Left forelimb (tissue), 1 donor: ENCODE data around the gene CD58.
"Not testable (repeated sequence)": the region's sequence is repeated elsewhere in the genome, so short reads cannot be mapped to it uniquely, and the experiment has no call there.

Source experiments
- DNase-seq: peaks from one replicate; pipeline ENCODE4 v3.0.0-alpha.2; 2018; ENCODE audit warnings: low spot score

The CD58 gene

GRCh38 chr1:116593401-116593800 is 22.6 kb upstream of the CD58 start:
- DNase-seq = not testable (repeated sequence)

GRCh38 chr1:116591951-116592605 is 21.3 kb upstream of the CD58 start:
- not testable (repeated sequence) for DNase-seq

- DNase-seq = not testable (repeated sequence)
Observed at GRCh38 chr1:116591006-116591950, 20.5 kb upstream of the CD58 start.

- DNase-seq = not testable (repeated sequence)
Observed at GRCh38 chr1:116590359-116591005, 19.7 kb upstream of the CD58 start.

- not testable (repeated sequence) for DNase-seq
Observed at GRCh38 chr1:116589101-116589735, 18.4 kb upstream of the CD58 start.

GRCh38 chr1:116587501-116588227 is 16.8 kb upstream of the CD58 start:
- DNase-seq = no peak

- DNase-seq = no peak
Observed at GRCh38 chr1:116586741-116587143, 15.9 kb upstream of the CD58 start.

- DNase-seq = no peak
Observed at GRCh38 chr1:116585886-116586285, 15.1 kb upstream of the CD58 start.

- no peak for DNase-seq
Observed at GRCh38 chr1:116581323-116581885, 10.6 kb upstream of the CD58 start.

GRCh38 chr1:116580446-116581322 is 9.9 kb upstream of the CD58 start:
- DNase-seq = no peak

- DNase-seq = no peak
Observed at GRCh38 chr1:116579259-116579875, 8.5 kb upstream of the CD58 start.

- DNase-seq = no peak
Observed at GRCh38 chr1:116578581-116578980, 7.8 kb upstream of the CD58 start.

GRCh38 chr1:116577759-116578314 is 7.0 kb upstream of the CD58 start:
- DNase-seq = no peak

GRCh38 chr1:116574581-116575291 is 3.9 kb upstream of the CD58 start:
- peak; percentile 77 for DNase-seq

- no peak for DNase-seq
Observed at GRCh38 chr1:116573431-116574095, 2.7 kb upstream of the CD58 start.

GRCh38 chr1:116572771-116573430 is 2.1 kb upstream of the CD58 start:
- no peak for DNase-seq

- no peak for DNase-seq
Observed at GRCh38 chr1:116572099-116572498, 1.3 kb upstream of the CD58 start.
